ENCODE results near the gene YPEL2.

Gene YPEL2

DNA sequence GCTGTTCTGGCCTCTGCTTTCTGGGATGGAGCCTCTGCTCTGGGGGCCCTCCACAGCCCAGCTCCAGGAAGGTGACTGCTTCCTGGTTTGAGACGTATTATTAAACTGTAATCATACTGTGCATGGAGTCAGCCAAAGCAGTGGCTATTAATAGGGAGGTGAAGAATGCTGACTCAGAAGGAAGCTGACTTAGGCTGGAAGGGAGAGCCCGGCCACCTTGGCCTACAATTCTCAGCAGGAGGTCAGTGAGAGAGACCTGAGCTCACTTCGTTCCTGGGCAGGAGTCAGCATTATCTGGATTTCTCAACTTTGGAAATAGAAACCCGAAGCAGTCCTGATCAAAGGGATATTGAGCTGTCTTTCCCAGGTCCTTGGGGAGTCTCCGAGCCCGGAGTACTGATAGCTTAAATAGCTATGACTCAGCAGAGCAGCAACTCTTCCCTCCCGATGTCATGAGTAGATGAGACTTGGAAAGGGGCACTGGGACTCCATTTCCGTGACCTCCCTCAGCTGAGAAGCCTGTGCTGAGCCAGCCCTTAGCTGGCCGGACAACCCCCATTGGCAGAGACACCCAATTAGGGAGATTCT lies 91.8 kb downstream of the YPEL2 start:
- H3K27me3 ChIP-seq (ENCODE audit: control insufficient read depth in 3 of 3, insufficient read depth in 3 of 3, low read depth in 1 of 3, low read length in 3 of 3): no peaks in the 10 kb centered on the region
- H2BK5ac ChIP-seq (ENCODE audit: low read length): peak overlapping the region; percentile 29
- H3K4me2 ChIP-seq (ENCODE audit: insufficient read depth, low read length, poor library complexity, severe bottlenecking): no peak overlapping the region
- no peak overlapping the region for H2AK5ac ChIP-seq (ENCODE audit: low read depth, low read length)
- no peak overlapping the region for H2BK15ac ChIP-seq (ENCODE audit: low read length)
- no peaks in the 10 kb centered on the region for H3K36me3 ChIP-seq (replicated peaks in 1 of 2; ENCODE audit: control insufficient read depth in 2 of 2, insufficient read depth in 2 of 2, low read length in 2 of 2)
- H3K14ac ChIP-seq (ENCODE audit: low read length): no peak overlapping the region
- H2BK12ac ChIP-seq (ENCODE audit: low read length): no peak overlapping the region
- no peak overlapping the region for H4K8ac ChIP-seq (ENCODE audit: low read depth, low read length)
- H2BK120ac ChIP-seq (ENCODE audit: low read depth, low read length): no peak overlapping the region
- H3K23ac ChIP-seq (ENCODE audit: low read depth, low read length, poor library complexity): no peak overlapping the region
- peaks cover 8 to 14% of the 10 kb centered on the region in 2 donors for H3K4me1 ChIP-seq (ENCODE audit: control insufficient read depth in 2 of 2, insufficient read depth in 1 of 2, low read depth in 1 of 2, low read length in 2 of 2)
- H3K79me1 ChIP-seq (ENCODE audit: low read depth, low read length): no peaks in the 10 kb centered on the region
- H3K27ac ChIP-seq (replicated peaks; ENCODE audit: low read length): no peak overlapping the region
- H3K4ac ChIP-seq (ENCODE audit: low read length): no peak overlapping the region
- no peak overlapping the region for H3K4me3 ChIP-seq (ENCODE audit: low read length in 2 of 2)
- H3K9ac ChIP-seq (ENCODE audit: low read depth, low read length, poor library complexity): no peak overlapping the region
- no CpG with 5 or more reads among the region's 9 CpGs for WGBS, 2 donors (ENCODE audit: extremely low coverage in 2 of 2, insufficient read length in 2 of 2, insufficient replicate concordance in 1 of 2)
- no peak for DNase-seq (ENCODE audit: low spot score)
- H2AFZ ChIP-seq (ENCODE audit: low read length): no peak overlapping the region
- no peak overlapping the region for H4K91ac ChIP-seq (ENCODE audit: low read depth, low read length, poor library complexity)
- H3K18ac ChIP-seq (ENCODE audit: low read length): no peak overlapping the region
- H3K9me3 ChIP-seq (replicated peaks in 1 of 2; ENCODE audit: control insufficient read depth in 2 of 2, insufficient read depth in 1 of 2, low read depth in 1 of 2, low read length in 2 of 2): no peaks in the 10 kb centered on the region

- H2BK12ac ChIP-seq (ENCODE audit: low read length): no peak overlapping the region
- no peak overlapping the region for H3K14ac ChIP-seq (ENCODE audit: low read length)
- no peak overlapping the region for H3K27ac ChIP-seq (replicated peaks; ENCODE audit: low read length)
- no CpG with 5 or more reads among the region's 9 CpGs for WGBS, 2 donors (ENCODE audit: extremely low coverage in 2 of 2, insufficient read length in 2 of 2, insufficient replicate concordance in 1 of 2)
- no peak overlapping the region for H3K23ac ChIP-seq (ENCODE audit: low read depth, low read length, poor library complexity)
- no peak overlapping the region for H3K4me3 ChIP-seq (ENCODE audit: low read length in 2 of 2)
- no peak for DNase-seq (ENCODE audit: low spot score)
- no peaks in the 10 kb centered on the region for H3K27me3 ChIP-seq (ENCODE audit: control insufficient read depth in 3 of 3, insufficient read depth in 3 of 3, low read depth in 1 of 3, low read length in 3 of 3)
- no peaks in the 10 kb centered on the region for H3K79me1 ChIP-seq (ENCODE audit: low read depth, low read length)
- no peak overlapping the region for H3K9ac ChIP-seq (ENCODE audit: low read depth, low read length, poor library complexity)
- no peak overlapping the region for H4K91ac ChIP-seq (ENCODE audit: low read depth, low read length, poor library complexity)
- H4K8ac ChIP-seq (ENCODE audit: low read depth, low read length): no peak overlapping the region
- H3K9me3 ChIP-seq (replicated peaks in 1 of 2; ENCODE audit: control insufficient read depth in 2 of 2, insufficient read depth in 1 of 2, low read depth in 1 of 2, low read length in 2 of 2): no peaks in the 10 kb centered on the region
- H3K36me3 ChIP-seq (replicated peaks in 1 of 2; ENCODE audit: control insufficient read depth in 2 of 2, insufficient read depth in 2 of 2, low read length in 2 of 2): no peaks in the 10 kb centered on the region
- H2BK120ac ChIP-seq (ENCODE audit: low read depth, low read length): no peak overlapping the region
- H2AFZ ChIP-seq (ENCODE audit: low read length): no peak overlapping the region
- H2BK15ac ChIP-seq (ENCODE audit: low read length): no peak overlapping the region
- no peak overlapping the region for H3K4me2 ChIP-seq (ENCODE audit: insufficient read depth, low read length, poor library complexity, severe bottlenecking)
- H3K4me1 ChIP-seq (ENCODE audit: control insufficient read depth in 2 of 2, insufficient read depth in 1 of 2, low read depth in 1 of 2, low read length in 2 of 2): peaks cover 8 to 14% of the 10 kb centered on the region in 2 donors
- H3K4ac ChIP-seq (ENCODE audit: low read length): no peak overlapping the region
- no peak overlapping the region for H2BK5ac ChIP-seq (ENCODE audit: low read length)
- H2AK5ac ChIP-seq (ENCODE audit: low read depth, low read length): no peak overlapping the region
- H3K18ac ChIP-seq (ENCODE audit: low read length): no peak overlapping the region
Measured at GRCh38 chr17:59423903-59424302, 92.4 kb downstream of the YPEL2 start.

GRCh38 chr17:59424331-59424730 lies 92.9 kb downstream of the YPEL2 start:
- H3K36me3 ChIP-seq (replicated peaks in 1 of 2; ENCODE audit: control insufficient read depth in 2 of 2, insufficient read depth in 2 of 2, low read length in 2 of 2): no peaks in the 10 kb centered on the region
- no peaks in the 10 kb centered on the region for H3K9me3 ChIP-seq (replicated peaks in 1 of 2; ENCODE audit: control insufficient read depth in 2 of 2, insufficient read depth in 1 of 2, low read depth in 1 of 2, low read length in 2 of 2)
- no CpG with 5 or more reads among the region's 4 CpGs for WGBS, 2 donors (ENCODE audit: extremely low coverage in 2 of 2, insufficient read length in 2 of 2, insufficient replicate concordance in 1 of 2)
- H3K4me3 ChIP-seq (ENCODE audit: low read length in 2 of 2): no peak overlapping the region
- no peak overlapping the region for H3K4me2 ChIP-seq (ENCODE audit: insufficient read depth, low read length, poor library complexity, severe bottlenecking)
- no peak overlapping the region for H2BK12ac ChIP-seq (ENCODE audit: low read length)
- H2BK5ac ChIP-seq (ENCODE audit: low read length): no peak overlapping the region
- no peak overlapping the region for H3K9ac ChIP-seq (ENCODE audit: low read depth, low read length, poor library complexity)
- no peak overlapping the region for H2AK5ac ChIP-seq (ENCODE audit: low read depth, low read length)
- H3K79me1 ChIP-seq (ENCODE audit: low read depth, low read length): no peaks in the 10 kb centered on the region
- H4K8ac ChIP-seq (ENCODE audit: low read depth, low read length): no peak overlapping the region
- H3K4me1 ChIP-seq (ENCODE audit: control insufficient read depth in 2 of 2, insufficient read depth in 1 of 2, low read depth in 1 of 2, low read length in 2 of 2): peaks cover 8 to 14% of the 10 kb centered on the region in 2 donors
- DNase-seq (ENCODE audit: low spot score): no peak
- H3K27ac ChIP-seq (replicated peaks; ENCODE audit: low read length): no peak overlapping the region
- no peak overlapping the region for H3K18ac ChIP-seq (ENCODE audit: low read length)
- H2BK15ac ChIP-seq (ENCODE audit: low read length): no peak overlapping the region
- no peak overlapping the region for H3K23ac ChIP-seq (ENCODE audit: low read depth, low read length, poor library complexity)
- no peak overlapping the region for H2AFZ ChIP-seq (ENCODE audit: low read length)
- no peak overlapping the region for H3K14ac ChIP-seq (ENCODE audit: low read length)
- no peaks in the 10 kb centered on the region for H3K27me3 ChIP-seq (ENCODE audit: control insufficient read depth in 3 of 3, insufficient read depth in 3 of 3, low read depth in 1 of 3, low read length in 3 of 3)
- H2BK120ac ChIP-seq (ENCODE audit: low read depth, low read length): no peak overlapping the region
- H3K4ac ChIP-seq (ENCODE audit: low read length): no peak overlapping the region
- no peak overlapping the region for H4K91ac ChIP-seq (ENCODE audit: low read depth, low read length, poor library complexity)

- WGBS, 2 donors (ENCODE audit: extremely low coverage in 2 of 2, insufficient read length in 2 of 2, insufficient replicate concordance in 1 of 2): no CpG with 5 or more reads among the region's 16 CpGs
- H3K4me1 ChIP-seq (ENCODE audit: control insufficient read depth in 2 of 2, insufficient read depth in 1 of 2, low read depth in 1 of 2, low read length in 2 of 2): peaks cover 8 to 14% of the 10 kb centered on the region in 2 donors
- no peak overlapping the region for H3K4me3 ChIP-seq (ENCODE audit: low read length in 2 of 2)
- H3K18ac ChIP-seq (ENCODE audit: low read length): peak overlapping the region; percentile 55
- H3K36me3 ChIP-seq (replicated peaks in 1 of 2; ENCODE audit: control insufficient read depth in 2 of 2, insufficient read depth in 2 of 2, low read length in 2 of 2): no peaks in the 10 kb centered on the region
- peak overlapping the region; percentile 65 for H2AFZ ChIP-seq (ENCODE audit: low read length)
- H3K9ac ChIP-seq (ENCODE audit: low read depth, low read length, poor library complexity): no peak overlapping the region
- no peak overlapping the region for H4K91ac ChIP-seq (ENCODE audit: low read depth, low read length, poor library complexity)
- H4K8ac ChIP-seq (ENCODE audit: low read depth, low read length): no peak overlapping the region
- no peak overlapping the region for H3K4ac ChIP-seq (ENCODE audit: low read length)
- peak overlapping the region; percentile 43 for H2BK15ac ChIP-seq (ENCODE audit: low read length)
- H2BK120ac ChIP-seq (ENCODE audit: low read depth, low read length): no peak overlapping the region
- H2BK12ac ChIP-seq (ENCODE audit: low read length): no peak overlapping the region
- no peak overlapping the region for H2BK5ac ChIP-seq (ENCODE audit: low read length)
- H3K27me3 ChIP-seq (ENCODE audit: control insufficient read depth in 3 of 3, insufficient read depth in 3 of 3, low read depth in 1 of 3, low read length in 3 of 3): no peaks in the 10 kb centered on the region
- H3K4me2 ChIP-seq (ENCODE audit: insufficient read depth, low read length, poor library complexity, severe bottlenecking): no peak overlapping the region
- no peak overlapping the region for H2AK5ac ChIP-seq (ENCODE audit: low read depth, low read length)
- no peaks in the 10 kb centered on the region for H3K9me3 ChIP-seq (replicated peaks in 1 of 2; ENCODE audit: control insufficient read depth in 2 of 2, insufficient read depth in 1 of 2, low read depth in 1 of 2, low read length in 2 of 2)
- H3K14ac ChIP-seq (ENCODE audit: low read length): no peak overlapping the region
- H3K23ac ChIP-seq (ENCODE audit: low read depth, low read length, poor library complexity): no peak overlapping the region
- no peaks in the 10 kb centered on the region for H3K79me1 ChIP-seq (ENCODE audit: low read depth, low read length)
- no peak for DNase-seq (ENCODE audit: low spot score)
- H3K27ac ChIP-seq (replicated peaks; ENCODE audit: low read length): no peak overlapping the region
Measured at GRCh38 chr17:59425085-59425931, 93.9 kb downstream of the YPEL2 start.
